Measurements from ENCODE around the gene SLC5A7. TPM values are rescaled to one million over a fixed set of nuclear protein-coding genes. Genes with fewer than 3 reads are reported as not detected.

Gene SLC5A7
- total RNA-seq, 2 experiments from 2014 or later: not detected

- CTCF ChIA-PET: no interaction called here
- Mint-ChIP-seq H3K4me3 (no peak overlapping the region), H3K27ac (no peak overlapping the region), H3K36me3 (ENCODE audit: low read depth) (no peaks in the 10 kb centered on the region), H3K9me3 (ENCODE audit: low read depth) (no peaks in the 10 kb centered on the region), H3K27me3 (no peaks in the 10 kb centered on the region), H3K4me1 (no peaks in the 10 kb centered on the region)
- ATAC-seq (no peak), DNase-seq (no peak)
- intact Hi-C loops (cut with DNase I, micrococcal nuclease): no loop called here
- POLR2A ChIA-PET: interaction anchor here (0.5 kb wide), 1 partner anchor 101 kb away, joined by 3 read pairs; no protein-coding TSS in a partner anchor
These were observed 37.5 kb downstream of the SLC5A7 start for GRCh38 chr2:108023776-108024175.

GRCh38 chr2:108026092-108026794 lies 39.9 kb downstream of the SLC5A7 start:
- Mint-ChIP-seq H3K4me1 (no peaks in the 10 kb centered on the region), H3K27ac (no peak overlapping the region), H3K27me3 (no peaks in the 10 kb centered on the region), H3K4me3 (no peak overlapping the region), H3K36me3 (ENCODE audit: low read depth) (no peaks in the 10 kb centered on the region), H3K9me3 (ENCODE audit: low read depth) (no peaks in the 10 kb centered on the region)
- intact Hi-C loops (cut with DNase I, micrococcal nuclease): no loop called here
- POLR2A ChIA-PET: no interaction called here
- CTCF ChIA-PET: no interaction called here
- DNase-seq: no peak
- ATAC-seq: no peak

- ChIA-PET CTCF (no interaction called here), POLR2A (no interaction called here)
- H3K9me3 Mint-ChIP-seq (ENCODE audit: low read depth): no peaks in the 10 kb centered on the region
- no peak for ATAC-seq
- no peaks in the 10 kb centered on the region for H3K36me3 Mint-ChIP-seq (ENCODE audit: low read depth)
- no peak overlapping the region for H3K27ac Mint-ChIP-seq
- DNase-seq: no peak
- no peak overlapping the region for H3K4me3 Mint-ChIP-seq
- H3K4me1 Mint-ChIP-seq: no peaks in the 10 kb centered on the region
- H3K27me3 Mint-ChIP-seq: no peaks in the 10 kb centered on the region
- intact Hi-C loops (cut with DNase I, micrococcal nuclease): no loop called here
These were observed 43.2 kb downstream of the SLC5A7 start for GRCh38 chr2:108029496-108029895.

DNA sequence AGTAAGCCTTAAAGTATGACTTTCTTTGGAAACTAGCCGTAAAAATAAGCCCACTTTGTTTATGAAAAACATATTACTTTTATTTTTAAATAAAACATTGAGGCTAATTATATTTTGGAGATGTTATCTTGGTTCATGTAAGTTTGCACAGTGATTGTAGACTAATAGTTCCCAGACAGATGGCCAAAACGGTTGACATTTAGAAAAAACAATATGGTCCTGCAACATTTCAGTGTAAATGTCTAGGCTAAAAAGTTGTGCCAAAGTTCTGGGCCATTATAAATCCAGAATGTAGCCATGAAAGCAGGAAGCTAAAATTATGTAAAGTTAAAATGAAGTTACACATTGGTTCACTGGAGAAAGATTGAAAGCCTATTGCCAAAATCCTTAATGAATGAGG lies 43.6 kb downstream of the SLC5A7 start:
- Mint-ChIP-seq H3K27ac (no peak overlapping the region), H3K9me3 (ENCODE audit: low read depth) (no peaks in the 10 kb centered on the region), H3K36me3 (ENCODE audit: low read depth) (no peaks in the 10 kb centered on the region), H3K4me3 (no peak overlapping the region), H3K27me3 (no peaks in the 10 kb centered on the region), H3K4me1 (no peaks in the 10 kb centered on the region)
- no peak for ATAC-seq
- no peak for DNase-seq
- POLR2A ChIA-PET: no interaction called here
- intact Hi-C loops (cut with DNase I, micrococcal nuclease): no loop called here
- CTCF ChIA-PET: no interaction called here

GRCh38 chr2:108031471-108031941 lies 45.2 kb downstream of the SLC5A7 start:
- no peak overlapping the region for H3K27ac Mint-ChIP-seq
- H3K4me1 Mint-ChIP-seq: no peaks in the 10 kb centered on the region
- intact Hi-C loops (cut with DNase I, micrococcal nuclease): no loop called here
- DNase-seq (no peak), ATAC-seq (no peak)
- ChIA-PET POLR2A (no interaction called here), CTCF (no interaction called here)
- H3K4me3 Mint-ChIP-seq: no peak overlapping the region
- no peaks in the 10 kb centered on the region for H3K36me3 Mint-ChIP-seq (ENCODE audit: low read depth)
- H3K9me3 Mint-ChIP-seq (ENCODE audit: low read depth): no peaks in the 10 kb centered on the region
- no peaks in the 10 kb centered on the region for H3K27me3 Mint-ChIP-seq

DNA sequence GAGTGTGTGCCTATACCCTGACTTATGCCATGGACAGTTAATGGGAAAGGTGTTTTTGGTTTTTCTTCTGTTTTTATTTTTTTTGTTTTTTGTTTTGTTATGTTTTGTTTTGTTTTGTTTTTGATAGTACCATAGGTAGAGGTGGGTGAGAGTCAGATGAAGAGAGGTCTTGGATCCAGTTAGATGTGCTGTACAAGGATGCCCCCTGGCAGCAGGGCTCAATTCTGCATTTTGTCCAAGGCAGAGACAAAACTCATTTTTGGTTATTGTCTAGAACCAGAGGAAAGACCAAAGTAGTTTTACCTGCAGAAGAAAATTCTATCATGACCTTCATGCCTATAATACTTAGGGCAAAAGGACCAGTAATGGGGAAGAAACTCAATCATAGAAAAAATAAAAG lies 48.5 kb downstream of the SLC5A7 start:
- Mint-ChIP-seq H3K27me3 (peaks cover 3% of the 10 kb centered on the region), H3K27ac (no peak overlapping the region), H3K4me3 (no peak overlapping the region), H3K4me1 (no peaks in the 10 kb centered on the region), H3K9me3 (ENCODE audit: low read depth) (no peaks in the 10 kb centered on the region), H3K36me3 (ENCODE audit: low read depth) (no peaks in the 10 kb centered on the region)
- POLR2A ChIA-PET: no interaction called here
- no peak for ATAC-seq
- DNase-seq: no peak
- intact Hi-C loops (cut with DNase I, micrococcal nuclease): no loop called here
- CTCF ChIA-PET: no interaction called here

- no peaks in the 10 kb centered on the region for H3K27me3 Mint-ChIP-seq
- no peaks in the 10 kb centered on the region for H3K4me1 Mint-ChIP-seq
- intact Hi-C loops (cut with DNase I, micrococcal nuclease): no loop called here
- no peak overlapping the region for H3K4me3 Mint-ChIP-seq
- DNase-seq (no peak), ATAC-seq (no peak)
- CTCF ChIA-PET: interaction anchor here (1.8 kb wide), 1 partner anchor 9 kb away, joined by 6 read pairs; no protein-coding TSS in a partner anchor
- H3K36me3 Mint-ChIP-seq (ENCODE audit: low read depth): no peaks in the 10 kb centered on the region
- POLR2A ChIA-PET: no interaction called here
- H3K9me3 Mint-ChIP-seq (ENCODE audit: low read depth): no peaks in the 10 kb centered on the region
- H3K27ac Mint-ChIP-seq: no peak overlapping the region
These were observed 62.4 kb downstream of the SLC5A7 start for GRCh38 chr2:108048752-108049151.

- H3K27ac Mint-ChIP-seq: no peak overlapping the region
- no peaks in the 10 kb centered on the region for H3K36me3 Mint-ChIP-seq (ENCODE audit: low read depth)
- no peaks in the 10 kb centered on the region for H3K9me3 Mint-ChIP-seq (ENCODE audit: low read depth)
- ChIA-PET POLR2A (no interaction called here), CTCF (no interaction called here)
- DNase-seq (no peak), ATAC-seq (no peak)
- intact Hi-C loops (cut with DNase I, micrococcal nuclease): no loop called here
- H3K4me1 Mint-ChIP-seq: no peaks in the 10 kb centered on the region
- peaks cover 2% of the 10 kb centered on the region for H3K27me3 Mint-ChIP-seq
- no peak overlapping the region for H3K4me3 Mint-ChIP-seq
These were observed 72.3 kb downstream of the SLC5A7 start for GRCh38 chr2:108058576-108059137.

DNA sequence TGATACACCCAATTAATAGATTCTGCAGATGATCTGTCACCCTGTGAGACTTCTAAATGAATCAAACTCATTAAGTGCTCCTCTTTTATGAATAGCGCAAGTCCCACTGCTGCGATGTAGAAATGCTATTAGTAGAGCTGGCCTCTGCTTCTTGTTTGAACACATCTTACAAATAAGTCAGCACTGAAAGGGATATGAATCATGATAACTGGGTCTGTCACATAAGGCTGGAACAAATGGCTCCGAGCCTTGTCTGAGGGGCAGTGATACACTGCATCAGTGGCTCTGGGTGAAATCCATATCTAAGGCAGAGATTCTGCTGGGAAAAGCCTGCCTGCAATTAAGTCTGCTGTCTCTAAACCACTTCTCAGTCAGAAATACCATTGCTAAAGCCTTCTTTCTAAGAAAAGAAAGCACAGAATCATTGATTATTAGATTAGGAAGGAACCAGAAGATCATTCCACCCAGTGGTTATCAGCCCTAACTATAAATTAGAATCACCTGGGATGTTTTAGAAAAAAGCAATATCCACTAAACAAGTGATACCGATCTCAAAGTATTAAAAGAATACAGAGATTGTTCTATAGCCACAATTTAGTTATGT lies 75.2 kb downstream of the SLC5A7 start:
- Mint-ChIP-seq H3K9me3 (ENCODE audit: low read depth) (no peaks in the 10 kb centered on the region), H3K27me3 (peaks cover 2% of the 10 kb centered on the region), H3K36me3 (ENCODE audit: low read depth) (no peaks in the 10 kb centered on the region), H3K27ac (no peak overlapping the region), H3K4me3 (no peak overlapping the region), H3K4me1 (no peaks in the 10 kb centered on the region)
- ChIA-PET POLR2A (no interaction called here), CTCF (no interaction called here)
- ATAC-seq: no peak
- DNase-seq: no peak
- intact Hi-C loops (cut with DNase I, micrococcal nuclease): no loop called here

Other genes with a start within 250 kb of the SLC5A7 start
- gene RGPD4, start 159.6 kb upstream of the SLC5A7 start, total RNA-seq: under 1 TPM; 0.14 to 0.19 TPM

Data from activated CD4-positive, alpha-beta T cell treated with anti-CD3 and anti-CD28 coated beads for 36 hours (primary cell).